HG02678 (cell line): ENCODE data around the gene FBXO42.

Experiments
- ATAC-seq: cut with Tn5 transposase; IDR thresholded peaks from one replicate; pipeline ENCODE4 v1.9.1; 2021; ENCODE audit warnings: mild to moderate bottlenecking, moderate library complexity; ENCODE audit not compliant: unreplicated experiment

Gene FBXO42

GRCh38 chr1:16244650-16245285, 107.5 kb downstream of the FBXO42 start:
- no peak for ATAC-seq

DNA sequence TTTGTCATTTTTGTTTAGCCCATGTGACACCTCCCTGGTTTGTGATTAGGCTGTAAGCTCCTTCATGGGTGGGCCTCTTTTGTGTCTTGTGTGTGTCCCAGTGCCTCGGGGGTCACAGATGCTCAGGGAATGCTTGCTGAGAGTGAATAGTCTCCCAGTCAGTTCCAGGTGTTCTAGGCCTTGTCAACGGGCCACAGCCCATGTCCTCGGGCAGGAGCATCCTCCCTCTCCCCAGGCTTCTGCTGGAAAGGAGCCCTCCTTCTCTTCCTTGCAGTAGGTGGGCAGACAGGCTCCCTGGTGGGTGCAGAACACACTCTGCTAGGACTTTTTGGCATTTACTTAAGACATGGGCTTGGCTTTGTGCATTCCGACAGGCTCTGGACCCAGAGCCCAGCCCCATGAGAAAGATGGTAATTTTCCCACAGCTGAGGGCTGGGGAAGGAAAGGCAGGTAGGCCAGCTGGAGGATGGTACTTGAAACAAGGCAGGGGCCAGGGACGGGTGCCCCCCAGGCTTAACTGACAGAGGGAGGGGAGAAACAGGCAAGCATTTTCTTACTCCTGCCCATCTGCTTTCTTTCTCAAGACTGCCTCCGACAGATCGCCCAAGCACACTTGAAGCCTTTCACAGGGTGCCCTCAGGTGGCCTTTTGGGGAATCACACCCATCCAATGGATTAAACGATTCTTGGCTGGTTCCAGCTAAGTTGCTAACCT, 108.2 kb downstream of the FBXO42 start:
- ATAC-seq = no peak

GRCh38 chr1:16243215-16243610, 109.1 kb downstream of the FBXO42 start:
- ATAC-seq = no peak

GRCh38 chr1:16242556-16243214, 109.6 kb downstream of the FBXO42 start:
- no peak for ATAC-seq

DNA sequence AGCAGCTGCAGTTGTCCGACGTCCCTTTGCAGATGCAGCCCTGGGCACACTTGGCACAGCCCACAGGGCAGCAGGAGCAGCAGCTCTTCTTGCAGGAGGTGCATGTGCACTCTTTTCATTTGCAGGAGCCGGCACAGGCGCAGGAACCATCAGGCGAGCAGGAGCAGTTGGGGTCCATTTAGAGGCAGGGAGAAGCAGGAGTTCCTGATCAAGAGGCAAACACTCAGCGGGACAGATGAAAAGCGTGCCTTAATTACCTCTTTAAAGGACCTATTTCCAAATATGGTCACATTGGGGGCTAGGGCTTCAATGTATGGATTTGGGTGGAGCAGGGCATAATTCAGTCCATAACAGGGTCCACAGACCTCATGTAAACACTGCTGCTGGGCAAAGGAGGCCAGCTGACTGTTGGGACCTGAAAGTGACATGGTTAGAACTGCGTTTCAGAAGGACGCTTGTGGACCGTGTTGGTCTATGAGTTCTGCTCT, 111.0 kb downstream of the FBXO42 start:
- ATAC-seq = no peak

DNA sequence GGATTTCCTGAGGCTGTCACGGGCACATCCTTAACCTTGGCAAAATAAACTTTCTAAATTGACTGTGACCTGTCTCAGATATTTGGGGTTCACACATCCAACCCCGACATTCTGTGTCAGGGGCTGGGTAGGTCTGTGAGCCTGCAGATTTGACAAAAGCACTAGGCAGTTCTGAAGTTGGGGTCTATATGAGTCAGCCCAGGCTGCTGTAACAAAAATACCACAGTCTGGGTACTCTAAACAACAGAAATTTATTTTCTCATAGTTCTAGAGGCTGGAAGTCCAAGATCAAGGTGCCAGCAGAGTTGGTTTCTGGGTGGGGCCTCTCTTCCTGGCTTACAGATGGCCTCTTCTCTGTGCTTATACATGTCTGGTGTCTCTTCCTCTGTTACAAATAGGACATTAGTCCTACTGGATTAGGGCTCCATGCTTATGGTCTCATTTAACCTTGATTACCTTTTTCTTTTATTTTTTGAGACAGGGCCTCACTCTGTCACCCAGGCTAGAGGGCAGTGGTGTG, 112.2 kb downstream of the FBXO42 start:
- ATAC-seq = no peak

- no peak for ATAC-seq
Observed at GRCh38 chr1:16237343-16237830, 114.9 kb downstream of the FBXO42 start.

DNA sequence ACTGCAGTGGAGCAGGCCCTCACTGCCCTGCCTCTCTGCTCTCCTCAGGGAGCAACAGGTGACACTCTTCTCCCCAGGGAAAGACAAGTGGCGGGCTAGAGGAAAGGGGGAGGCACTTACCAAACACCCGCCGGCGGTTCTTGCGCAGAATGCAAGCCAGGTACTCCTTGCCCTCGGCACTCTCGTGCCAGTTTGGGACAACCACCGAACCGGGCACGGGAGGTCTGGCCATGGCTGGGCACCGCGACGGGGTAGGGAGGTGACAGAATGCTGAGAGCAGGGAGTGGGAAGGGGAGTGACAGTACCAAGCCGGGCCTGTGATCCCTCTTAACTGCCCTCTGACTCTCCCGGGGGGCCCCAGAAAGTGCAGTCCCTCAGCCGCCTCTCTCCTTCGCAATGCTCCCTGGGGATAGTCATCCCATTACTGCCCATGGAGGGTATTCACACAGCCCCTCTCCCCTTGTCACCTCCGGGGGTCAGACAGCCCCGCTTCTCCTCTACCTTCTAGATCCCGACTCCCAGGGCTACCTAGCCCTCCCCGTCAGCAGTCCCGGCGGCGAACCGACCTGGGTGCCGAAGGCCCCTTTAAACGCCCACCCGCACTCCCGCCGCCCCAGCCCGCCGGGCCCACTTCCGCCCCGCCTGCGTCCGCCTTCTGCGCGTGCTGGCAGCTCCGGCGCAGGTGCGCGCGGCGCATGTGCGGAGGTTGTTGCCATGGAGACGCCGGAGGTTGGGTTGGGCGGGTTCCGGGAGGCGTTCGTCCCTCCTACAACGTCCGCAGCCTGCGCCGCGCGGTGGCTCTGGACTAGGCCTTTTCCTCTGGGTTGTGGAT, 115.6 kb downstream of the FBXO42 start, which contains the start of gene CPLANE2:
Gene CPLANE2, minus strand, starts transcription at position 673 of the 832 bp plus-strand sequence. Its CDS starts 441 bp downstream, at position 232.
- ATAC-seq = peak; percentile 86

- ATAC-seq = peak; percentile 42
Observed at GRCh38 chr1:16235944-16236510, 116.3 kb downstream of the FBXO42 start.

- ATAC-seq = no peak
Observed at GRCh38 chr1:16235347-16235746, 116.9 kb downstream of the FBXO42 start.

- ATAC-seq = no peak
Observed at GRCh38 chr1:16233431-16233830, 118.8 kb downstream of the FBXO42 start.

DNA sequence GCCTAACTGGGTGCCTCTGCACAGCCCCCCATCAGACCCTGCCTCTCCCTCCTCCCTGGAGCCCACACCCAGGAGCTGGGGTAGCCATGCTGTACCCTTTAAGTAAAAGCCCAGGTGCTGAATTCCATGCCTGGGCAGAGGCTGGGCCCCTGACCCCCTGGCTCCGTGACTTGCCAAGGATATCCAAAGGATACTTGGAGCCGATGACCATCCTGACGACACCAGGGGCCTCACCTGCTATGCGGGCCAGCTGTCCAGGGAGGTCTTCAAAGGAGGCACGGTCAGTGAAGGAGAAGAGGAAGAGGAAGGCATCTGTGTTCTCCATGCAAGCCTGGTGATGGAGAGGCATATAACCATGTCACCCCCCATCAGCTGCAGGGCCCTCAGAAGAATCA, 120.0 kb downstream of the FBXO42 start:
- no peak for ATAC-seq

DNA sequence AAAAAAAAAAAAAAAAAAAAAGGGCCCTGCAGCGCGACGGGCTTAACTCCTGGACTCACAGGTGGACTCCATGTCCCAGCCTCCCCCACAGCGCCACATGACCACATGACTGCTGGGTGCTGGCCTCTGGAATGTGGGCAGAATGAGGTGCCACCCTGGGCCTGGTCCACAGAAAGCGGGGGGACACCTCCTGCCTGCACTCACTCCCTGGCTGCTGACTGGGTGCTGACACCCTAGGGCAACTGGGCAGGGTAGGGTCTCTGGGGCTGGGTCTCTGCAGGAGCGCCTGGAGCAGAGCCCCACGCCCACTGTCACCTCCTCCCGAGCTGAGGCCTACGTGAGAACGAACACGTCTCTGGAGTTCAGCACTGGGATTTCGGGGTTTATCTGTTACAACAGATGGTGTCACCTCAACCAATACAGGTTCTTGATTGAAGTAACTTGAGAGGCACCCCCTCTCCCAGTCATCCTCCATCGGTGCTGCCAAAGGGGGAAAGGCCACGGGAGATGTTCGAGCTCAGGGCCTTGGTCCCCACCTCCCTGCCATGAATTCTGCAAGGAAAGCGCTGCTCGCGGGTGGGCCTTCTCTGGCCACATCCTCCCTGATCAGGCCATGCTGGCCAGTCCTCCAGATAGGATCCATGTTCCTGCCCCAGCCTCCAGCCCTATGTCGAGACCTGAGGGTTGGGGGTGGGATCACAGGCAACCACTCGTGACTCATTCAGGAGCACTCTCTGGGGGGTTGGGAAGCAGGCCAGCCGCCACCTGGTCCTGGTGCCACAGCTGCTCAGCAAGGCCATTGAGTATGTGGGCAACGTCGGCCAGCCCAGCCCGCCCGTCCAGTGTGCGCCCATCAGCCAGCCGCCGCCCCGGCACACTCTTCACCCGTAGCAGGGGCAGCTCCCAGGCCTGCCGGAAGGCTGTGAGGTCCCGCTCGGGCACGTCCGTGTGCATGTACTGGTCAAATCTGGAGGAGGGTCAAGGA, 120.7 kb downstream of the FBXO42 start:
- ATAC-seq = no peak

DNA sequence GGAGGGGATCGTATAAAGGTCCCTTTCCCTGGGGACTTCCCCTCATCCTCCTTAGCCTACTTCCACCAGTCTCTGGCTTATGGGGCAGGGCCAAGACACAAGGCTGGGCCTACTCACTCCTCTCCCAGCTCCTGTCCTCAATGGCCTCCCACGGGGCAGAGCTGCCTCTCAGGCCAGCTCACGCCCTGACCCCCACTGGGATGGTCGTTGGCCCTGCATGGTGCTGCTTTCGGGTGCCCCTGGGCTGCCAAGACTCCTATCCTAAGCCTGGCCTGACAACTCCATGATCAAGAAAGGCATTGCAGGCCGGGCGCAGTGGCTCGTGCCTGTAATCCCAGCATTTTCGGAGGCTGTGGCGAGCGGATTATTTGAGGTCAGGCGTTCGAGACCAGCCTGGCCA, 121.5 kb downstream of the FBXO42 start:
- no peak for ATAC-seq

- ATAC-seq = no peak
Observed at GRCh38 chr1:16229976-16230740, 122.1 kb downstream of the FBXO42 start.

DNA sequence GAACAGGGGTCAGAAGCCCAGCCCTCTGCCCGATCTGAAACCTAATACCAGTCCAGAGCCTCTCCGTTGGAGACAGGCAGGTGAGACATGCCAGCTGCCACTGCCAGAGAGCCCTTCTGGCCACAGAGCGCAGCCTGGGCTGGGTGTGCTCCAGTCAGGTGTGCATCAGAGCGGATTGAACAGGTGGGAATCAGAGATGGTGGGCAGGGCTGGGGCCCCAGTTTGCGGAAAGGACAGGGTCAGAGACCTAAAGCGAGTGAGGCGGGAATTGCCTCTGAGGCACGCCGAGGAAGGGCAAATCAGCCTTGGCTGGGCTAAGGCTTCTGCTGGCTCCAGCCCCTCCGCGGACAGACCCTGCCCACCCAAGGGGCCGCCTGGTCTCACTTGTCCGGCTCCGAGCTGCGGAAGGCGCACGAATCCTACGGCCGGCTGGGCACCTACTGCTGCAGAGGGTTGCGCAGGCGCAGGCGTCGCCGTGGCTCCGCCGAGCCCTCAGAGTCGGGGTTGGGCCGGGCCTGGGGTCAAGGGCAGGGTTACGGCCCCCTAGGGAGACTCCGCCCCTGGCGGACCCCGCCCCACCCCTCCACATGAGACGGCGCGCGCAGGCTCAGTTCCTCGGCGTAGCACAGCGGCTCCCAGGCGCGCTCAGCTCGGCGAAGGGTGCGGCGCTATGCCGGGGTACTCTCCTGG, 125.6 kb downstream of the FBXO42 start:
- no peak for ATAC-seq

- ATAC-seq = no peak
Observed at GRCh38 chr1:16226129-16226489, 126.2 kb downstream of the FBXO42 start.

DNA sequence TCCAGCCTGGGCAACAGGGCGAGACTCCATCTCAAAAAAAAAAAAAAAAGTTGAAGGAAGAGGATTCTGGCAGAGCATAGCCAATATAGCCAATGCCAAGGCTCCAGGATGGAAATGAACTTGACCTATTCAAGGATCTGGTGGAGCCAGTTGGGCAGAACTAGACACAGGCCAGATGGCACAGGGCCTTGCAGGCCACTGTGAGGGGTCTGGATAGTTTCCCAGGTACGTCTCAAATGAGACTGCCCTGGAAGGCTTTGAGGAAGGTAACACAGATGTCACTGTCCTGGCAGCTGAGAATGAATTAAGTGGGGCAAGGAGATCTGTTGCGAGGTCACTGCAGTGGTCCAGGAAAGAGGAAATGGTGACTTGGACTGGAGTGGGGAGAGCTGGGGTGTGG, 127.8 kb downstream of the FBXO42 start:
- no peak for ATAC-seq
